Caco-2 (cell line): ENCODE data around the gene ZBTB47. TPM values are rescaled to one million over a fixed set of nuclear protein-coding genes. Genes with fewer than 3 reads are reported as not detected.

Source experiments
- BruUV-seq: library from RNA; stranded (reverse); fragments of 400-500 nt; replicated peaks from 2 replicates; lab custom pipeline; 2021; lab: Mats Ljungman, UMichigan
- CTCF ChIA-PET: fragments of 300-600 bp; sonication (Branson Sonifier 250); formaldehyde crosslinking; loops from one replicate; lab custom pipeline; 2022; ENCODE audit warnings: antibody characterized with exemption; lab: Charles Lee
- POLR2A ChIA-PET: fragments of 300-600 bp; sonication (Branson Sonifier 250); formaldehyde crosslinking; loops from one replicate; lab custom pipeline; 2022; ENCODE audit warnings: antibody characterized with exemption; lab: Charles Lee
- DNase-seq, 2 experiments: peaks; one replicate each; pipeline versions ENCODE4 v3.0.0 to v3.0.0-alpha.2; 2020 to 2022
- H3K27me3 ChIP-seq: replicated peaks from 2 replicates; pipeline ENCODE4 v1.6.0; 2011; ENCODE audit warnings: low read length; ENCODE audit not compliant: control insufficient read depth, insufficient read depth
- H3K36me3 ChIP-seq: 2 replicates; pipeline ENCODE4 v1.5.1; 2011; ENCODE audit warnings: low read length; ENCODE audit not compliant: control insufficient read depth, insufficient read depth
- H3K4me1 ChIP-seq: fragments of 250-450 bp; sonication (Bioruptor Pico); 2 replicates; pipeline ENCODE4 v1.5.1; 2020; ENCODE audit warnings: mild to moderate bottlenecking
- H3K4me3 ChIP-seq: 2 replicates; pipeline ENCODE4 v1.5.1; 2011; ENCODE audit warnings: low read depth, mild to moderate bottlenecking, control low read depth, low read length
- H3K9me3 ChIP-seq: fragments of 250-450 bp; sonication (Bioruptor Pico); 2 replicates; pipeline ENCODE4 v1.5.1; 2020; ENCODE audit warnings: mild to moderate bottlenecking, moderate library complexity
- H3K27ac Mint-ChIP-seq: one replicate; pipeline ENCODE4 v1.8.0; 2022; ENCODE audit warnings: mixed read lengths; ENCODE audit not compliant: unreplicated experiment
- H3K27me3 Mint-ChIP-seq: one replicate; pipeline ENCODE4 v1.8.0; 2022; ENCODE audit warnings: mixed read lengths; ENCODE audit not compliant: insufficient read depth, unreplicated experiment
- H3K36me3 Mint-ChIP-seq: one replicate; pipeline ENCODE4 v1.8.0; 2022; ENCODE audit warnings: mild to moderate bottlenecking, mixed read lengths; ENCODE audit not compliant: insufficient read depth, unreplicated experiment
- H3K4me1 Mint-ChIP-seq: one replicate; pipeline ENCODE4 v1.8.0; 2022; ENCODE audit warnings: low read depth, mixed read lengths; ENCODE audit not compliant: unreplicated experiment
- H3K4me3 Mint-ChIP-seq: one replicate; pipeline ENCODE4 v1.8.0; 2022; ENCODE audit warnings: mild to moderate bottlenecking, moderate library complexity, mixed read lengths; ENCODE audit not compliant: unreplicated experiment
- H3K9me3 Mint-ChIP-seq: one replicate; pipeline ENCODE4 v1.8.0; 2022; ENCODE audit warnings: mixed read lengths; ENCODE audit not compliant: unreplicated experiment
- CTCF ChIP-seq, 2 experiments: fragments of 200-600 bp in 1 of 2; IDR thresholded peaks; 1 replicate in 1 of 2; 2 replicates in 1 of 2; pipeline versions ENCODE4 v1.5.1 to v1.8.0; 2011 to 2022; ENCODE audit warnings: antibody characterized with exemption in 1 of 2, control low read depth in 1 of 2, inconsistent platforms in 1 of 2, low read depth in 1 of 2, low read length in 1 of 2, mild to moderate bottlenecking in 1 of 2, moderate library complexity in 1 of 2; ENCODE audit not compliant: insufficient read depth in 1 of 2, severe bottlenecking in 1 of 2, unreplicated experiment in 1 of 2
- intact Hi-C: fragments of 100-400 bp; cut with micrococcal nuclease; formaldehyde crosslinking; loops from one replicate; pipeline ENCODE4 v1.10.0; 2022; ENCODE audit not compliant: unreplicated experiment
- total RNA-seq: library from RNA; stranded (reverse); gene quantifications from 2 replicates; pipeline ENCODE4 v1.2.3, GENCODE V29; 2022

The ZBTB47 gene
- total RNA-seq, 1 experiment from 2014 or later, result 4.8 TPM

- no peak overlapping the region for H3K27ac Mint-ChIP-seq
- H3K27me3 Mint-ChIP-seq, result peaks cover 5% of the 10 kb centered on the region
- DNase-seq, result no peak
- H3K4me3 ChIP-seq, result no peak overlapping the region
- H3K36me3 ChIP-seq, result no peaks in the 10 kb centered on the region
- no peaks in the 10 kb centered on the region for H3K4me1 ChIP-seq
- no peaks in the 10 kb centered on the region; the same call in 1 of the 2 replicates for H3K27me3 ChIP-seq
- intact Hi-C loops, result no loop called here
- H3K9me3 Mint-ChIP-seq, result no peaks in the 10 kb centered on the region
- no TSS peak for BruUV-seq
- H3K9me3 ChIP-seq, result no peaks in the 10 kb centered on the region
- H3K4me1 Mint-ChIP-seq, result no peaks in the 10 kb centered on the region
- H3K4me3 Mint-ChIP-seq, result no peak overlapping the region
- no peaks in the 10 kb centered on the region for H3K36me3 Mint-ChIP-seq
- CTCF ChIA-PET, result no interaction called here
- TF ChIP-seq CTCF (IDR thresholded peaks at IDR 0.05; ENCODE audit: insufficient read depth in 1 of 2, low read depth in 1 of 2, low read length in 1 of 2, severe bottlenecking in 1 of 2, unreplicated experiment in 1 of 2), result no peak
- POLR2A ChIA-PET, result no interaction called here
These were observed 47.1 kb downstream of the ZBTB47 start for GRCh38 chr3:42700366-42701288.

GRCh38 chr3:42701371-42702065 lies 48.0 kb downstream of the ZBTB47 start:
- Mint-ChIP-seq H3K4me3 (no peak overlapping the region), H3K9me3 (no peaks in the 10 kb centered on the region), H3K27me3 (peaks cover 5% of the 10 kb centered on the region), H3K36me3 (no peaks in the 10 kb centered on the region), H3K4me1 (no peaks in the 10 kb centered on the region), H3K27ac (no peak overlapping the region)
- H3K36me3 ChIP-seq, result no peaks in the 10 kb centered on the region
- peak; percentile 53 to 70 for DNase-seq
- no TSS peak for BruUV-seq
- H3K27me3 ChIP-seq, result no peaks in the 10 kb centered on the region
- no peaks in the 10 kb centered on the region for H3K9me3 ChIP-seq
- no peak overlapping the region for H3K4me3 ChIP-seq
- ChIA-PET CTCF (no interaction called here), POLR2A (no interaction called here)
- H3K4me1 ChIP-seq, result no peaks in the 10 kb centered on the region
- TF ChIP-seq CTCF (IDR thresholded peaks at IDR 0.05; ENCODE audit: insufficient read depth in 1 of 2, low read depth in 1 of 2, low read length in 1 of 2, severe bottlenecking in 1 of 2, unreplicated experiment in 1 of 2), result no peak
- intact Hi-C loops, result no loop called here

GRCh38 chr3:42702066-42702951 lies 48.8 kb downstream of the ZBTB47 start, which contains the start of gene HHATL:
Gene HHATL (minus strand): TSS chr3:42702798. CDS start chr3:42700826, 1,972 bp downstream.
- ChIA-PET CTCF (no interaction called here), POLR2A (no interaction called here)
- no peaks in the 10 kb centered on the region for H3K9me3 Mint-ChIP-seq
- Histone ChIP-seq H3K4me1 (no peaks in the 10 kb centered on the region), H3K9me3 (no peaks in the 10 kb centered on the region), H3K4me3 (no peak within 1 kb of the TSS), H3K27me3 (no peaks in the 10 kb centered on the region), H3K36me3 (no peaks in the 10 kb centered on the region)
- intact Hi-C loops, result no loop called here
- no peaks in the 10 kb centered on the region for H3K4me1 Mint-ChIP-seq
- H3K27me3 Mint-ChIP-seq, result peaks cover 5% of the 10 kb centered on the region
- DNase-seq, result no peak
- BruUV-seq, result no TSS peak
- no peaks in the 10 kb centered on the region for H3K36me3 Mint-ChIP-seq
- no peak within 1 kb of the TSS for H3K4me3 Mint-ChIP-seq
- no peak for TF ChIP-seq CTCF (IDR thresholded peaks at IDR 0.05; ENCODE audit: insufficient read depth in 1 of 2, low read depth in 1 of 2, low read length in 1 of 2, severe bottlenecking in 1 of 2, unreplicated experiment in 1 of 2)
- no peak within 1 kb of the TSS for H3K27ac Mint-ChIP-seq
